HEK293 (cell line): Measurements from ENCODE around the gene SLC2A14.

Experiments used
- REPIN1 ChIP-seq: fragments of 450-650 bp; formaldehyde crosslinking; IDR thresholded peaks from 2 replicates; pipeline ENCODE4 v1.5.1; 2017; ENCODE audit warnings: missing biosample characterization, missing genetic modification characterization, low read depth
- ZNF777 ChIP-seq: fragments of 450-650 bp; formaldehyde crosslinking; IDR thresholded peaks from 2 replicates; pipeline ENCODE4 v1.5.1; 2017; ENCODE audit warnings: missing biosample characterization, missing genetic modification characterization, borderline replicate concordance

- no peak for TF ChIP-seq REPIN1 (tag by site-specific recombination)
- no peak for TF ChIP-seq ZNF777
Observed at GRCh38 chr12:7788294-7788660, 84.4 kb downstream of the SLC2A14 start.
